A673 (cell line): Measurements from ENCODE around the gene SFMBT2. TPM values are rescaled to one million over a fixed set of nuclear protein-coding genes. Genes with fewer than 3 reads are reported as not detected.
"Not testable (repeated sequence)": the region's sequence is repeated elsewhere in the genome, so short reads cannot be mapped to it uniquely, and the experiment has no call there.

Experiments
- BruUV-seq: library from RNA; stranded (reverse); fragments of 400-500 nt; replicated peaks from 2 replicates; lab custom pipeline; 2021; lab: Mats Ljungman, UMichigan
- CTCF ChIA-PET: fragments of 300-600 bp; sonication (Branson Sonifier 250); formaldehyde crosslinking; loops from one replicate; lab custom pipeline; 2022; ENCODE audit warnings: antibody characterized with exemption; lab: Charles Lee
- POLR2A ChIA-PET: fragments of 300-600 bp; sonication (Branson Sonifier 250); formaldehyde crosslinking; loops from one replicate; lab custom pipeline; 2022; ENCODE audit warnings: antibody characterized with exemption; ENCODE audit not compliant: low non-redundant PET; lab: Charles Lee
- DNase-seq: peaks from one replicate; pipeline ENCODE4 v3.0.0-alpha.2; 2015; ENCODE audit warnings: low spot score
- H3K27ac ChIP-seq: fragments of 200-600 bp; sonication (generic); 2 replicates; pipeline ENCODE4 v1.5.1; 2016; ENCODE audit warnings: mixed run types, low read depth, mild to moderate bottlenecking, mixed read lengths, antibody characterized with exemption, low read length; ENCODE audit not compliant: poor library complexity, severe bottlenecking
- H3K27me3 ChIP-seq: fragments of 200-600 bp; sonication (generic); replicated peaks from 2 replicates; pipeline ENCODE4 v1.6.1; 2017; ENCODE audit warnings: mixed run types, low read depth, mild to moderate bottlenecking, mixed read lengths, antibody characterized with exemption, low read length; ENCODE audit not compliant: insufficient read depth, poor library complexity
- H3K36me3 ChIP-seq: fragments of 200-600 bp; sonication (generic); 2 replicates; pipeline ENCODE4 v1.6.1; 2016; ENCODE audit warnings: mixed run types, mild to moderate bottlenecking, mixed read lengths, antibody characterized with exemption, low read length; ENCODE audit not compliant: insufficient read depth, poor library complexity, severe bottlenecking
- H3K4me1 ChIP-seq: fragments of 200-600 bp; sonication (generic); 2 replicates; pipeline ENCODE4 v1.6.1; 2017; ENCODE audit warnings: mixed run types, mild to moderate bottlenecking, mixed read lengths, antibody characterized with exemption, low read length; ENCODE audit not compliant: insufficient read depth, poor library complexity, severe bottlenecking
- H3K4me3 ChIP-seq: fragments of 200-600 bp; sonication (generic); 2 replicates; pipeline ENCODE4 v1.5.1; 2016; ENCODE audit warnings: low read depth, mixed run types, mild to moderate bottlenecking, mixed read lengths, low read length; ENCODE audit not compliant: poor library complexity, severe bottlenecking
- H3K9me3 ChIP-seq: fragments of 200-600 bp; sonication (generic); 2 replicates; pipeline ENCODE4 v1.6.1; 2016; ENCODE audit warnings: mixed run types, low read depth, mild to moderate bottlenecking, mixed read lengths, antibody characterized with exemption, low read length; ENCODE audit not compliant: poor library complexity, severe bottlenecking
- CTCF ChIP-seq: fragments of 300-800, 200-600 bp; sonication (generic); conservative IDR thresholded peaks from 2 replicates; pipeline ENCODE4 v1.5.1; 2017; ENCODE audit warnings: low read depth, mild to moderate bottlenecking, antibody characterized with exemption, low read length, moderate library complexity, mixed read lengths
- EZH2 ChIP-seq: fragments of 200-600 bp; sonication (generic); IDR thresholded peaks from 2 replicates; pipeline ENCODE4 v1.6.1; 2017; ENCODE audit warnings: borderline replicate concordance, low read depth, mild to moderate bottlenecking, mixed read lengths, antibody characterized with exemption, low read length; ENCODE audit not compliant: poor library complexity, severe bottlenecking
- intact Hi-C: fragments of 100-400 bp; cut with micrococcal nuclease; formaldehyde crosslinking; loops from one replicate; pipeline ENCODE4 v1.10.0; 2022; ENCODE audit not compliant: unreplicated experiment
- total RNA-seq: library from RNA; stranded (reverse); gene quantifications from 2 replicates; pipeline ENCODE4 v1.2.3, GENCODE V29; 2021

The SFMBT2 gene
- total RNA-seq, 1 experiment from 2014 or later: 8.2 TPM

- Histone ChIP-seq H3K9me3 (no peaks in the 10 kb centered on the region), H3K4me1 (no peaks in the 10 kb centered on the region), H3K27ac (no peak overlapping the region), H3K27me3 (no peaks in the 10 kb centered on the region), H3K4me3 (no peak overlapping the region), H3K36me3 (no peaks in the 10 kb centered on the region)
- ChIA-PET CTCF (no interaction called here), POLR2A (no interaction called here)
- intact Hi-C loops: no loop called here
- DNase-seq: no peak
- TF ChIP-seq CTCF (no peak), EZH2 (no peak)
- BruUV-seq: no TSS peak
Measured at GRCh38 chr10:7315906-7316305, 94.9 kb downstream of the SFMBT2 start.

DNA sequence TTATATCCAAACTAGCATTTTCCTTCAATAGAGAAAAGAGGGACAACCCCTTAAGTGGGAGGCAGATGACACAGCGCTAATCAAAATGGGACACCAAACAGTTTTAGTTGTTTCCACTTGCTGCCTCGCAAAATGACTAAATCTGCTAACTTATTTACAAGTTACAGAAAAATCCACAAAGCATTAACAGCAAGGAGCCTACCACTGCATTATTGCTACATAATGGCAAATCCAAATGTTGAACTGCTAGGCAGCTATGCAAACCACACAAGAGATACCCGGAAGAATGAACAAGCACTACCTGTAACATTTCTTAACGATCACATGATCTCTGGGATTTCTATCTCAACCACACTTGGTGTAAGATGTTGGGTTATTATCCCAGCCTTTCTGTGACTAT lies 96.7 kb downstream of the SFMBT2 start:
- CTCF ChIA-PET: no interaction called here
- H3K36me3 ChIP-seq: no peaks in the 10 kb centered on the region
- no peak for DNase-seq
- no peak overlapping the region for H3K4me3 ChIP-seq
- no peaks in the 10 kb centered on the region for H3K4me1 ChIP-seq
- no TSS peak for BruUV-seq
- no peak overlapping the region for H3K27ac ChIP-seq
- no peaks in the 10 kb centered on the region for H3K27me3 ChIP-seq
- no peak for TF ChIP-seq CTCF
- no peak for TF ChIP-seq EZH2
- intact Hi-C loops: no loop called here
- no peaks in the 10 kb centered on the region for H3K9me3 ChIP-seq
- POLR2A ChIA-PET: no interaction called here

- Histone ChIP-seq H3K9me3 (no peaks in the 10 kb centered on the region), H3K4me1 (no peaks in the 10 kb centered on the region), H3K36me3 (no peaks in the 10 kb centered on the region), H3K27me3 (no peaks in the 10 kb centered on the region), H3K27ac (no peak overlapping the region), H3K4me3 (no peak overlapping the region)
- DNase-seq: no peak
- BruUV-seq: no TSS peak
- no peak for TF ChIP-seq EZH2
- TF ChIP-seq CTCF: no peak
- ChIA-PET CTCF (no interaction called here), POLR2A (no interaction called here)
- intact Hi-C loops: no loop called here
Measured at GRCh38 chr10:7312488-7312857, 98.4 kb downstream of the SFMBT2 start.

DNA sequence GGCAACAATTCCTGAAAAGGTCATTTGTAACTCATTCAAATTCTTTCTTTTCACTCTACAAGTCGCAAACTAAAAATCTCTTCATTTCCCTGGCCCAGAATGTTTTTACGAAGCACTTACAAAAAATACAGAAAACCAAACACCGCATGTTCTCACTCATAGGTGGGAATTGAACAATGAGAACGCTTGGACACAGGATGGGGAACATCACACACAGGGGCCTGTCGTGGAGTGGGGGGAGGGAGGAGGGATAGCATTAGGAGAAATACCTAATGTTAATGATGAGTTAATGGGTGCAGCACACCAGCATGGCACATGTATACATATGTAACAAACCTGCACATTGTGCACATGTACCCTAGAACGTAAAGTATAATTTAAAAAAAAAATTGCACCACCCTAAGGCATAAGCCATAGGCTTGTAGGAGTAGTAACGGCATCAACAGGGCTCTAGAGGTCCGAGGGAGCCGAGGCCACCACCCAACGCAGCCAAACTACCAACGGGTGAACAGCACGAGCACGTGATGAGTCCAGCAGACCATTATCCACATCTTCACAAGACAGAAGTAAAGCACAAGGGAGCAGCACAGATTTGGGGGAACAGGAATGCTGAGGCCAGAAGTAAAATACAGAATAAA lies 98.9 kb downstream of the SFMBT2 start:
- H3K9me3 ChIP-seq, DNase-seq, BruUV-seq, H3K36me3 ChIP-seq, H3K4me1 ChIP-seq, intact Hi-C loops, H3K27ac ChIP-seq, CTCF ChIA-PET, H3K4me3 ChIP-seq, H3K27me3 ChIP-seq, POLR2A ChIA-PET: not testable (repeated sequence)
